Mucosa of descending colon (tissue), 3 donors: ENCODE measurements around the gene MACC1. TPM values are rescaled to one million over a fixed set of nuclear protein-coding genes. Genes with fewer than 3 reads are reported as not detected.
"Not testable (repeated sequence)": the region's sequence is repeated elsewhere in the genome, so short reads cannot be mapped to it uniquely, and the experiment has no call there.

ENCODE experiments used
- ATAC-seq: fragments of 200-7000 bp; cut with Tn5 transposase; one replicate; pipeline ENCODE4 v1.9.1; 2020; ENCODE audit warnings: mild to moderate bottlenecking, moderate library complexity
- DNase-seq, 3 donors: peaks; one replicate each; pipeline ENCODE4 v3.0.0-alpha.2; 2020
- H3K36me3 ChIP-seq: fragments of 200-600 bp; one replicate; pipeline ENCODE4 v1.8.0; 2021; ENCODE audit warnings: low read depth, mild to moderate bottlenecking
- H3K4me1 ChIP-seq: fragments of 200-600 bp; one replicate; pipeline ENCODE4 v1.8.0; 2021; ENCODE audit warnings: low read depth, mild to moderate bottlenecking
- H3K4me3 ChIP-seq: fragments of 200-600 bp; one replicate; pipeline ENCODE4 v1.8.0; 2021; ENCODE audit warnings: mild to moderate bottlenecking
- H3K9me3 ChIP-seq: fragments of 200-600 bp; one replicate; pipeline ENCODE4 v1.8.0; 2021; ENCODE audit warnings: mild to moderate bottlenecking
- intact Hi-C, 2 donors: fragments of 100-400 bp; cut with DNase I in 1 of 2; cut with micrococcal nuclease in 1 of 2; formaldehyde crosslinking; loops; one replicate each; pipeline versions ENCODE4 v1.11.0 to v1.11.1; 2022; cut with DNase I, micrococcal nuclease
- total RNA-seq, 3 donors: library from RNA; stranded (reverse); fragmentation: NEBNext Ultra II Directional in 2 of 3; extraction: Animal tissue kit (Norgen Biotek cat#: 25700) in 2 of 3; gene quantifications; one replicate each; pipeline versions ENCODE4 v1.2.1 to v1.2.4, GENCODE V29; 2021 to 2023
- TF ChIP-seq, protein P1 (sequence below): fragments of 200-600 bp; IDR thresholded peaks from one replicate; pipeline ENCODE4 v1.8.0; 2022; ENCODE audit warnings: antibody characterized with exemption, mild to moderate bottlenecking
- donor health status: DM: no; HTN: no; CAD: no; lungs with moderate emphysema.
- donor health status: DM: no; HTN: no; CAD: no.
- donor health status: DM: no; HTN: yes; CAD: no.

The MACC1 gene
- total RNA-seq, 3 donors from 2014 or later: 4.3 to 16.0 (median 9.8) TPM

GRCh38 chr7:20191391-20191869 is 25.8 kb downstream of the MACC1 start:
- H3K4me3 ChIP-seq: no peak overlapping the region
- H3K9me3 ChIP-seq: no peaks in the 10 kb centered on the region
- peak in 1 of 3 donors; percentile 30 for DNase-seq
- intact Hi-C loops: no loop called here
- TF ChIP-seq, protein P1, sequence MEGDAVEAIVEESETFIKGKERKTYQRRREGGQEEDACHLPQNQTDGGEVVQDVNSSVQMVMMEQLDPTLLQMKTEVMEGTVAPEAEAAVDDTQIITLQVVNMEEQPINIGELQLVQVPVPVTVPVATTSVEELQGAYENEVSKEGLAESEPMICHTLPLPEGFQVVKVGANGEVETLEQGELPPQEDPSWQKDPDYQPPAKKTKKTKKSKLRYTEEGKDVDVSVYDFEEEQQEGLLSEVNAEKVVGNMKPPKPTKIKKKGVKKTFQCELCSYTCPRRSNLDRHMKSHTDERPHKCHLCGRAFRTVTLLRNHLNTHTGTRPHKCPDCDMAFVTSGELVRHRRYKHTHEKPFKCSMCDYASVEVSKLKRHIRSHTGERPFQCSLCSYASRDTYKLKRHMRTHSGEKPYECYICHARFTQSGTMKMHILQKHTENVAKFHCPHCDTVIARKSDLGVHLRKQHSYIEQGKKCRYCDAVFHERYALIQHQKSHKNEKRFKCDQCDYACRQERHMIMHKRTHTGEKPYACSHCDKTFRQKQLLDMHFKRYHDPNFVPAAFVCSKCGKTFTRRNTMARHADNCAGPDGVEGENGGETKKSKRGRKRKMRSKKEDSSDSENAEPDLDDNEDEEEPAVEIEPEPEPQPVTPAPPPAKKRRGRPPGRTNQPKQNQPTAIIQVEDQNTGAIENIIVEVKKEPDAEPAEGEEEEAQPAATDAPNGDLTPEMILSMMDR: no peak
- no peak for ATAC-seq
- no peaks in the 10 kb centered on the region for H3K36me3 ChIP-seq
- no peaks in the 10 kb centered on the region for H3K4me1 ChIP-seq

- peak; percentile 40 for ATAC-seq
- intact Hi-C loops: no loop called here
- TF ChIP-seq, protein P1: no peak
Measured at GRCh38 chr7:20190560-20191390, 26.4 kb downstream of the MACC1 start.

DNA sequence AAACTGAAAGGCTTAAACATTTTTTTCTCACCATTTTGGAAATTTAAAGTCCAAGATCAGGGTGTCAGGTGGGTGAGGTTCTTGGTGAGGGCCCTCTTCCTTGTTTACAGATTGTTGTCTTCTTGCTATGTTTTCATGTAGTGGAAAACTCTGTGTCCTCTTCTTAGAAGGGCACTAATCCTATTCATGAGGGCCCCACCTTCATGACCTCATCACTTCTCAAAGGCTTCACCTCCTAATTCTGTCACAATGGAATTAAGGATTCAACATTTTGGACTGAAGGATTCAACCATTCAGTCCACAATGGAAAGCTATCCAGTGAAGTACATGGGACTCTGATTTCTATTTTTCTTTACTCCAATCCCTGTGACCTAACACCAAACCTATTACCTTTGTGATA is 27.3 kb downstream of the MACC1 start:
- ATAC-seq (no peak), DNase-seq (no peak)
- no peaks in the 10 kb centered on the region for H3K9me3 ChIP-seq
- H3K4me1 ChIP-seq: no peaks in the 10 kb centered on the region
- H3K4me3 ChIP-seq: no peak overlapping the region
- H3K36me3 ChIP-seq: no peaks in the 10 kb centered on the region
- intact Hi-C loops: no loop called here
- TF ChIP-seq, protein P1: no peak

More at GRCh38 chr7:20190560-20191390, 26.4 kb downstream of the MACC1 start:
- no peak for DNase-seq
- H3K9me3 ChIP-seq: no peaks in the 10 kb centered on the region
- no peaks in the 10 kb centered on the region for H3K4me1 ChIP-seq
- no peaks in the 10 kb centered on the region for H3K36me3 ChIP-seq
- H3K4me3 ChIP-seq: no peak overlapping the region

GRCh38 chr7:20188567-20188966 is 28.6 kb downstream of the MACC1 start:
- no peak for ATAC-seq

GRCh38 chr7:20187850-20188249 is 29.3 kb downstream of the MACC1 start:
- H3K9me3 ChIP-seq, DNase-seq, H3K36me3 ChIP-seq, H3K4me3 ChIP-seq, intact Hi-C loops, H3K4me1 ChIP-seq, ATAC-seq: not testable (repeated sequence)

More at GRCh38 chr7:20188567-20188966, 28.6 kb downstream of the MACC1 start:
- TF ChIP-seq, protein P1: no peak
- intact Hi-C loops: no loop called here
- Histone ChIP-seq H3K36me3 (no peaks in the 10 kb centered on the region), H3K4me3 (no peak overlapping the region), H3K4me1 (no peaks in the 10 kb centered on the region), H3K9me3 (no peaks in the 10 kb centered on the region)
- no peak for DNase-seq

- ATAC-seq (no peak), DNase-seq (no peak)
- Histone ChIP-seq H3K36me3 (no peaks in the 10 kb centered on the region), H3K4me1 (no peaks in the 10 kb centered on the region), H3K9me3 (no peaks in the 10 kb centered on the region), H3K4me3 (no peak overlapping the region)
- intact Hi-C loops: no loop called here
- TF ChIP-seq, protein P1: no peak
Measured at GRCh38 chr7:20185988-20186387, 31.2 kb downstream of the MACC1 start.
